ENCODE measurements around the gene TINAGL1.
A peak's percentile ranks its signal among the peaks of the same experiment; 100 is the strongest.

TINAGL1 gene

DNA sequence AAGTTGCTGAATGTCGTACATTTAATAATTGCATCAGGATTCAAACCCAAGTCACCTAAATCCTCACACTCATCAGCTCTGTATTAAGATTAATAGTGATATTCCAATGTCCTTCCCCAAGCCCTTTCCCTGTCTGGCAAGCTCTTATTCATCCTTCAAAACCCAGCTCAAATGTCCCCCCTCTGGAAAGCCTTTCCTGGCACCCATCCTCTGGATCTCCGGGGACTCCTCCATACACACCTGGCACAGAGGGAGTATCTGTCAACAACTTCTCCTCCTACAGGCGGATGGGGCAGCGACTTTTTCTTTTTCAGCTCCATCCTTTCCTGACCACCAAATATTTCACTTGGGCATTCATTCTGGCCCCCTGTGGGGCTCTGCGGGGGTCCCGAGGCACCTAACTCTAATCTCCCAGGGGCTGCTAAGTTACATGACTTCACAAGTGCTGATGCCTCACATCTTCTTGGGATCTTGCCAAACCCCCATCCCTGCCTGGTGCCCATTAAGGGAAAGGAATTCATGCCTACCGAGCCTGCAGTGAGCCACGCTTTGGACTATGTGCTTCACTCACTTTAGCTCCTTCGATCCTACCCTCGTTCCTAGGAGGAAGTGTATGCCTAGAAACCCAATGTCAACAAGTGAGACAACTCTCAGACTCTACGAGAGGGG lies 15.2 kb downstream of the TINAGL1 start:
- no peak overlapping the region for H3K4me3 ChIP-seq (ENCODE audit: low read depth, low read length)
- no peak for TF ChIP-seq CTCF (conservative IDR thresholded peaks at IDR 0.05; ENCODE audit: low read depth, low read length)
- no peak for DNase-seq (ENCODE audit: low read depth)

DNA sequence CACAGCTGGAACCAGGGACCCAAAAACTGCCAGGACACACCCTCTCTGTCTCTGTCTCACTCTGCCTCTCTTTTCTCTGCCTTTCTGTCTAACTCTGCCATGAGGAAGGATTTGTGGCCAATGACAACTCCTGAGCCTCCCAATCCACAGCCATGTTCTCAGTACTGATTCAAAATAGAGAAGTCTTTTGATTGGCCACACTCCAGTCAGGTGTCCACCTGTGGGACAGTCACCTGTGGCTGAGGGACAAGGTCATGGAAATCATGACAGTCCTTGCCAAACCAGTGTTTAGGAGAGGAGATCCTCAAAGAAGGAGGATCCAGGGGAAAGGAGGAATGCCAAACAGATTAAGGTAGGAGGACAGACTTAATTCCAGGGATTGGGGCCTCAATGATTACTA lies 15.8 kb downstream of the TINAGL1 start:
- DNase-seq (ENCODE audit: low read depth) = no peak
- no peak overlapping the region for H3K4me3 ChIP-seq (ENCODE audit: low read depth, low read length)
- no peak for TF ChIP-seq CTCF (conservative IDR thresholded peaks at IDR 0.05; ENCODE audit: low read depth, low read length)

- no peak for DNase-seq (ENCODE audit: low read depth)
- no peak for TF ChIP-seq CTCF (conservative IDR thresholded peaks at IDR 0.05; ENCODE audit: low read depth, low read length)
- H3K4me3 ChIP-seq (ENCODE audit: low read depth, low read length) = no peak overlapping the region
Measured at GRCh38 chr1:31593136-31593665, 16.9 kb downstream of the TINAGL1 start.

GRCh38 chr1:31593770-31594632 lies 17.7 kb downstream of the TINAGL1 start:
- peak; percentile 85 for DNase-seq (ENCODE audit: low read depth)
- H3K4me3 ChIP-seq (ENCODE audit: low read depth, low read length) = no peak overlapping the region
- TF ChIP-seq CTCF (conservative IDR thresholded peaks at IDR 0.05; ENCODE audit: low read depth, low read length) = peak; percentile 98

GRCh38 chr1:31595836-31596736 lies 19.8 kb downstream of the TINAGL1 start:
- no peak overlapping the region for H3K4me3 ChIP-seq (ENCODE audit: low read depth, low read length)
- TF ChIP-seq CTCF (conservative IDR thresholded peaks at IDR 0.05; ENCODE audit: low read depth, low read length) = no peak
- DNase-seq (ENCODE audit: low read depth) = no peak

DNA sequence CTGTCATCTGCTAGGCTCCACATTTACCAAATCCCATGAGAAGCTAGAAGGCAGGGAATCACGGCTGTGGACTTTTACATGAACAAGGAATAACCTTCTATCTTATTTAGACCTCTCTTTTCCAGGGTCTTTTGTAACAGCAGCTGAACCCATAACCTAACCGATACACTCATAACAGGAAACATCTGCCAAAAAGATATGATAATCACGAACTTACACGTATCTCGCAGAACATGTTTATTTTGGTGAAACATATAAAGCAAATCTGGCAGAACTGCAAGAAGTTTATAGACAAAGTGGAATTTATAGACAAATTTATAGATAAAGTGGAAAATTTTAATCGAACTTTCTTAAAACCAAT lies 20.4 kb downstream of the TINAGL1 start:
- no peak overlapping the region for H3K4me3 ChIP-seq (ENCODE audit: low read depth, low read length)
- no peak for DNase-seq (ENCODE audit: low read depth)
- no peak for TF ChIP-seq CTCF (conservative IDR thresholded peaks at IDR 0.05; ENCODE audit: low read depth, low read length)
